ENCODE results near the gene MBNL2.

Gene MBNL2

GRCh38 chr13:97259798-97260714 is 37.9 kb downstream of the MBNL2 start:
- peak overlapping the region; percentile 91 for H3K27ac Mint-ChIP-seq
- H3K9me3 Mint-ChIP-seq: no peaks in the 10 kb centered on the region
- H3K4me3 Mint-ChIP-seq: no peak overlapping the region
- DNase-seq: no peak
- peaks cover 85% of the 10 kb centered on the region for H3K4me1 Mint-ChIP-seq (ENCODE audit: low read depth)
- peaks cover 22% of the 10 kb centered on the region for H3K36me3 Mint-ChIP-seq (ENCODE audit: low read depth)
- H3K27me3 Mint-ChIP-seq: no peaks in the 10 kb centered on the region

DNA sequence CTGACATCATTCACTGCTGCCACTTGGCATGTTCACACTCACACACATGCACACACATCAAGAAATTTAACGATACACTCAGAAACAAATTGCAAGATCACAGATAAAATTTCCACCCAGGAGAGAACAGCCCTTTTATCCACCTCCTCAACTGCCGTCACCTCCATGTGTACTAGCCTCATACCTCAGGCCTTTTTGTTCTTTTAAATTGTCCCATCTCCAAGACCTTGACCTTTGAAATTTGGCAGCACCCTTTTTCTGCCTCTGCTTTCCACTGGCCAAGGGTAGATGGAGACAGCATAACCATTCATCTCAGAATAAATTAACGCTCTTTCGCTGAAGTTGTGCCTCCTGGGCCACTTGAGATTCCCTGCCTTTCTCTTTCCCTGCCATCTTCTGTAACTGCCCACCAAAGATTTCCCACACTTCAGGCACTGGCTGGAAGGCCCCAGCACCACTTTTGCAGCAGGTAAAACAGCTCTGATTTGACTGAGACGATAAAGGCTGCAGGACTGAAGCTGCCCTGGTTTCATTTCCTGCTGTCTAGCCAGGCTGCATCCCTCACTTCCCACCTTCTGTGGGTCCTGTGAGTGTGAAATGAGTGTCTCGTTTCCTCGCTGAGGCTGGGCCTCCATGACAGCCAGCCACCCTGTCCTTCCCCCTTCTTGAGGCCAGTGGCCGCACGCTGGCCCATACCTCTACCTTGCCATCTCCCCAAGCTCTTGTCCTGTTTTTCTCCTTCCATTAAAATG is 39.3 kb downstream of the MBNL2 start:
- no peaks in the 10 kb centered on the region for H3K9me3 Mint-ChIP-seq
- H3K27me3 Mint-ChIP-seq: no peaks in the 10 kb centered on the region
- peak overlapping the region; percentile 21 for H3K4me3 Mint-ChIP-seq
- H3K4me1 Mint-ChIP-seq (ENCODE audit: low read depth): peaks cover 77% of the 10 kb centered on the region
- DNase-seq: no peak
- peaks cover 22% of the 10 kb centered on the region for H3K36me3 Mint-ChIP-seq (ENCODE audit: low read depth)
- peak overlapping the region; percentile 66 for H3K27ac Mint-ChIP-seq

DNA sequence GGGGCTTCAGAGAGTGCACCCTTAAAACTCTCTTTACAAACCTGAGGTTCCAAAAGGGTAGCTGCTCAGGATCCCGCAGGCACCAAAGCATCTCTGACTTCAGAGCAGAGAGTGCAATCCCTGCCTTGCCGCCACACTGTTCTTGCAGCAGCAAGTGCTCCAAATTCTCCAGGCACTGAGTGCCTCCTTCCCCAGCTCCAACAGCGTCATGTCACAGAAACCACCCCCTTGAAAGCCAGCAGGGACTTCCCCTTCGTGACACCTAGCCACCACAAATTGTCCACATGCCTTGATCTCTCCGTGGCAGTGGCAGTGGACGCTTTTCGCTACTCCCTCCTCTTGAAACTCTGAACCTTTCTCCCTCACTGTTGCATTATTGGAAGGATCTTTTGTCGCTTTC is 39.9 kb downstream of the MBNL2 start:
- no peak for DNase-seq
- Mint-ChIP-seq H3K4me3 (peak overlapping the region; percentile 21), H3K27ac (peak overlapping the region; percentile 2)

DNA sequence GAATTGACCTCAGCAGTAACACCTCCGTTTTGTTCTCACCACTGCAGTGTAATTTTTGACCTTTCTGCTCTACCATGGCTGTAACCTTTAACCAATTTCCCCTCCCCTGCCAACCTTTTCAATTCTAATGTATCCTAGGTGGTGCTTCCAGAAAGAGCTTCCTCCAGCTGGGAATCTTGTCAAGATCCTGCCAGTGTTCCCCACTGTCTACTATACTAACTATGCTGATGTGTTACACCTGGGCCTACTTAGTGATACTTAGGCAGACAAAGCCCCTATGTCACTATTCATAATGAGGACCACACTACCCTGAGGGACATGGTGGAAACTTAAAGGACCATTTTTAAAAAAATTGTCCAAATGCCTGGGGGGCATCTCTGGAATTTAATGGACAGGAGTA is 41.0 kb downstream of the MBNL2 start:
- no peaks in the 10 kb centered on the region for H3K27me3 Mint-ChIP-seq
- H3K36me3 Mint-ChIP-seq (ENCODE audit: low read depth): peaks cover 17% of the 10 kb centered on the region
- H3K27ac Mint-ChIP-seq: peak overlapping the region; percentile 3
- H3K9me3 Mint-ChIP-seq: no peaks in the 10 kb centered on the region
- no peak for DNase-seq
- H3K4me3 Mint-ChIP-seq: no peak overlapping the region
- H3K4me1 Mint-ChIP-seq (ENCODE audit: low read depth): peaks cover 62% of the 10 kb centered on the region

More for the DNA sequence above, 39.9 kb downstream of the MBNL2 start:
- H3K27me3 Mint-ChIP-seq: no peaks in the 10 kb centered on the region
- H3K36me3 Mint-ChIP-seq (ENCODE audit: low read depth): peaks cover 23% of the 10 kb centered on the region
- H3K4me1 Mint-ChIP-seq (ENCODE audit: low read depth): peaks cover 73% of the 10 kb centered on the region
- no peaks in the 10 kb centered on the region for H3K9me3 Mint-ChIP-seq

DNA sequence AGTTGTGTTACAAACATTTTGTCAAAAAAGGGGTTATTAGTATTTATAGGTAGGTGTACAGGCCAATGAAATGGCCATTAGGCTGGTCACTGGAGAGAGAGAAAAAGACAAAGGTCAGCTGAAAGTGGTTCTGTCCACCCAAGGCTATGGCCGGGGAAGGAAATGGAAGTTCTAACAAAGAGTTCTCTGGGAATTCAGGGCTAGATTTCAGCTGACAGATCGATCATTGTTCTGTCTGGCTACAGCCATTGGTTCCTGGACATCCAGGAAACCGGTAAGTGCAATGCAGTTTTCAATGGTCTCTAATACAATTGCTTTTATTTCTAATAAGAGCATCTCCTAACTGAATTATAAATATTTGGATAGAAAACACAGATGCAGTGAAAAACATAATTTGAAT is 42.5 kb downstream of the MBNL2 start:
- Mint-ChIP-seq H3K4me1 (ENCODE audit: low read depth) (peaks cover 52% of the 10 kb centered on the region), H3K36me3 (ENCODE audit: low read depth) (peaks cover 11% of the 10 kb centered on the region)
- no peak for DNase-seq

DNA sequence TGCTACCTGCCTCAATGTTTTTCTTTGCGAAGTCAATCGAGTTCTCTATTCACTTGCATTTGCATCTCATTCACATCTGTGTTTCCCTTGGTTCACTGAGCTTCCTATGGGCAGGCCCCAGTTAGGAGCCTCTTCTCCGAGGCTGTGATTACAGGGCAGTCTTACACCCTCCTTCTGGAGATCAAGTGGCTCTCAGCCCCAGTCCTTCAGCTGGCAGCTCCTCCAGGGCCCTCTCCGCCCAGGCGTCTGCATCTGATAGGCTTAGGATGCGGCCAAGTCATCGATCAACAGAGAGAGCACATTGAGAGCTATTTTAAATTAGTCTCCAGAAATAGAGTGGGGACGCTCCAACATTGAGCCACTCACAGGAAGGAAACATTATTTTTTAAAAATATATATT is 44.2 kb downstream of the MBNL2 start:
- Mint-ChIP-seq H3K9me3 (no peaks in the 10 kb centered on the region), H3K27me3 (no peaks in the 10 kb centered on the region), H3K4me1 (ENCODE audit: low read depth) (peaks cover 40% of the 10 kb centered on the region), H3K4me3 (no peak overlapping the region), H3K27ac (no peak overlapping the region), H3K36me3 (ENCODE audit: low read depth) (peaks cover 11% of the 10 kb centered on the region)
- no peak for DNase-seq

More for the DNA sequence above, 42.5 kb downstream of the MBNL2 start:
- H3K27ac Mint-ChIP-seq: no peak overlapping the region
- no peak overlapping the region for H3K4me3 Mint-ChIP-seq
- H3K9me3 Mint-ChIP-seq: no peaks in the 10 kb centered on the region
- no peaks in the 10 kb centered on the region for H3K27me3 Mint-ChIP-seq

DNA sequence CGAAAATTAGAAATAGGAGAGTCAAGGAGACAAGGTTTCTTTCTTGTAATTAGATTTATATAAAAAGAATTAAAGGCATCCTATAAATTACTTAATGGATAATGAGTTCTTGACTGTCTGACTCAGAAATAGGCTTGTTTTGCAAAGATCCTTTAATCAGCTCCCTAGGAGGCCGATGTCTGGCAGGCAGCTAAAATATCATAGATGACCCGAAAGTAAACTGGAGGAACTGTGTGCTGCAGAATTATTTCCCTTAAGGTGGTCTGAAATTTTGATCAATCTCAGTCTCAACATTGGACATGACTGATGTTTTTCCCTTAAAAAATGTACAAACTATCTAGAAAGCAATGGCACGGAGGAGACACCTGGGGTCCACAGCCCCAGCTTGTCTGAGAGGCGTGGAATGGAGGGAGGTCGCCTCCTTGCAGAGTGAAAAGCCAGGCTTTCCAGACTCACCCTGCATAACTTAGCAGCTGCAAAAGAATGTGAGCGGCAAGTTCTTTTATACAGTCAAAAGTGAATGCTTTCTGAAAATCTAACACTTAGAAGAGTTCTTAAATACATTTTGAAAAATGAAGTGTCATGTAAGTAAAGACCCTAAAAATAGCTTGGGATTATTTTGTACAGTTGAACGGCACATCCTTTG is 44.8 kb downstream of the MBNL2 start:
- Mint-ChIP-seq H3K4me1 (ENCODE audit: low read depth) (peaks cover 40% of the 10 kb centered on the region), H3K27me3 (no peaks in the 10 kb centered on the region), H3K9me3 (no peaks in the 10 kb centered on the region), H3K4me3 (no peak overlapping the region), H3K27ac (no peak overlapping the region), H3K36me3 (ENCODE audit: low read depth) (peaks cover 11% of the 10 kb centered on the region)
- no peak for DNase-seq

DNA sequence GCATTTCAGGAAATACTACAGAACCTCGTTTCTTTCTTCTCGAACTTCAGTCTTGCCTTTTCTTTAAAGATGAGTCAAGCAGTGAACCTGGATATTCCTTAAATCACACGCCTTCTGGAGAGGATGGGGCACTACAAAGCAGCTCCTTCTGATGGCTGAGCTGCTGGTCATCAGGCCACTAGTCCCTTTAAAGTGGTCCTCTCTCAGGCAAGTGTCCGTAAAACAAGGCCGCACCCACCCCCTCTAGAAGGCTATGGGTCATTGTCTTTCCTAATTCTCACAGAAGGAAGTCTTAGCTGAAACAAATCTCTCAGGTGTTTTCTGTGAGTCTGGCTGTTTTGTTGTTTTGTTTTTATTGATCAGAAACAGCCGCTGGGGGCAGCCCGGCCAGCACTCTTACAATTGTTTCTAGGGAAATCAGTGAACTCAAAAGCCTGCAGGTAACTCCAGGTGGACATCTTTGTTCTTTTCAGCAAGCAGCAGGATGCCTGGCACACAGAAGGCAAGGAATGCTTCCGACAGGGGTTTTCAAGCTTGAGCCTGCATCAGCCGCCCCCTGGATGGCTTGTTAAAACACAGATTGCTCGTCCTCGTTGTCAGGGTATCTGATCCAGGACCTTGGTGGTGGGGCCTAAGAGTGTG is 45.4 kb downstream of the MBNL2 start:
- H3K4me3 Mint-ChIP-seq: no peak overlapping the region
- H3K4me1 Mint-ChIP-seq (ENCODE audit: low read depth): peaks cover 40% of the 10 kb centered on the region
- peaks cover 11% of the 10 kb centered on the region for H3K36me3 Mint-ChIP-seq (ENCODE audit: low read depth)
- H3K27me3 Mint-ChIP-seq: no peaks in the 10 kb centered on the region
- H3K27ac Mint-ChIP-seq: no peak overlapping the region
- H3K9me3 Mint-ChIP-seq: no peaks in the 10 kb centered on the region
- DNase-seq: no peak

- peaks cover 38% of the 10 kb centered on the region for H3K4me1 Mint-ChIP-seq (ENCODE audit: low read depth)
- no peaks in the 10 kb centered on the region for H3K9me3 Mint-ChIP-seq
- peak overlapping the region; percentile 37 for H3K27ac Mint-ChIP-seq
- no peak for DNase-seq
- H3K36me3 Mint-ChIP-seq (ENCODE audit: low read depth): peaks cover 9% of the 10 kb centered on the region
- no peaks in the 10 kb centered on the region for H3K27me3 Mint-ChIP-seq
- no peak overlapping the region for H3K4me3 Mint-ChIP-seq
These were observed 46.6 kb downstream of the MBNL2 start for GRCh38 chr13:97268772-97269171.

DNA sequence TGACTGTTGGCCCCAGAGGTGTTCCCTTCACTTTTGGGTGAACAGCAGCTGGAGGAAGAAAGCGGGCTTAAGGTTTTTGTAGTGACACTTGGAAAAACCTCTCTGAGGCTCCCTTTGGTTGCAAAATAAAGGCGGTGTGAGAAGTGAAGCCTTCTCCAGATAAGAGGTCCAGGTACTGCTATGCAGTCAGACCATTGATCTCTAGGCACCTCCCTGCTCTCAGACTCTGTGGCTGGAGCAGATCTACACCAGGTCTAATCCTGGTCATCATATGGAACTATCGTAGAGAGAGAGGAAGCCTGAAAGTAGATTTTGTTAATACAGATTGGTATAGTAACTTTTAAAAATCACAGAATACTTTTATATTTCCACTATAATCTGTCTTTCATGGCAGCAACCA is 47.5 kb downstream of the MBNL2 start:
- Mint-ChIP-seq H3K27me3 (no peaks in the 10 kb centered on the region), H3K27ac (no peak overlapping the region), H3K4me3 (no peak overlapping the region), H3K9me3 (no peaks in the 10 kb centered on the region), H3K4me1 (ENCODE audit: low read depth) (peaks cover 38% of the 10 kb centered on the region), H3K36me3 (ENCODE audit: low read depth) (peaks cover 11% of the 10 kb centered on the region)
- DNase-seq: no peak

- peaks cover 51% of the 10 kb centered on the region for H3K4me1 Mint-ChIP-seq (ENCODE audit: low read depth)
- no peak overlapping the region for H3K27ac Mint-ChIP-seq
- peaks cover 31% of the 10 kb centered on the region for H3K36me3 Mint-ChIP-seq (ENCODE audit: low read depth)
- H3K4me3 Mint-ChIP-seq: no peak overlapping the region
- H3K9me3 Mint-ChIP-seq: peaks cover 2% of the 10 kb centered on the region
- no peak for DNase-seq
- no peaks in the 10 kb centered on the region for H3K27me3 Mint-ChIP-seq
These were observed 50.4 kb downstream of the MBNL2 start for GRCh38 chr13:97272526-97272925.

DNA sequence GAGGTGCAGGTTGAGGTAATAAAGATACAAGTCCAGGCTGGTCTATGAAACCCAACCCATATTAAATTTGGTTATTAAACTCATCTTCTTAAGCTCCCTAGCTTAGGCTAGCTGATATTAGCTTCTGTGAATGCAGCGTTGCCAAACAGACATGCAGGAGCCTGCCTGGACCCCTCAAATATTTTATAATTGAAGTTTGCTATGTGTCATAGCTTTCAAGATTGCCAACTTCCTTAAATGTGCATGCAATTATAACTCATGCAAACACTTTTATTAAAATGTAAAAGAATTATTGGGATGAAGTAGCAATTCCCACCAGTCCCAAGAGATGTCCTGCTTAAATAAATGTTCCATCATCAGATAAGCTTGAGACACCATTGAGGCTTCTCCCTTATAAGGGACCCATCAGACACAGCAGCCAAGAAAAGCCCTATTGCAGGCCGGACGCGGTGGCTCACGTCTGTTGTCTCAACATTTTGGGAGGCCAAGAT is 51.3 kb downstream of the MBNL2 start:
- Mint-ChIP-seq H3K4me3 (no peak overlapping the region), H3K4me1 (ENCODE audit: low read depth) (peaks cover 55% of the 10 kb centered on the region), H3K27ac (no peak overlapping the region), H3K9me3 (peaks cover 2% of the 10 kb centered on the region), H3K36me3 (ENCODE audit: low read depth) (peaks cover 30% of the 10 kb centered on the region), H3K27me3 (no peaks in the 10 kb centered on the region)
- DNase-seq: no peak

DNA sequence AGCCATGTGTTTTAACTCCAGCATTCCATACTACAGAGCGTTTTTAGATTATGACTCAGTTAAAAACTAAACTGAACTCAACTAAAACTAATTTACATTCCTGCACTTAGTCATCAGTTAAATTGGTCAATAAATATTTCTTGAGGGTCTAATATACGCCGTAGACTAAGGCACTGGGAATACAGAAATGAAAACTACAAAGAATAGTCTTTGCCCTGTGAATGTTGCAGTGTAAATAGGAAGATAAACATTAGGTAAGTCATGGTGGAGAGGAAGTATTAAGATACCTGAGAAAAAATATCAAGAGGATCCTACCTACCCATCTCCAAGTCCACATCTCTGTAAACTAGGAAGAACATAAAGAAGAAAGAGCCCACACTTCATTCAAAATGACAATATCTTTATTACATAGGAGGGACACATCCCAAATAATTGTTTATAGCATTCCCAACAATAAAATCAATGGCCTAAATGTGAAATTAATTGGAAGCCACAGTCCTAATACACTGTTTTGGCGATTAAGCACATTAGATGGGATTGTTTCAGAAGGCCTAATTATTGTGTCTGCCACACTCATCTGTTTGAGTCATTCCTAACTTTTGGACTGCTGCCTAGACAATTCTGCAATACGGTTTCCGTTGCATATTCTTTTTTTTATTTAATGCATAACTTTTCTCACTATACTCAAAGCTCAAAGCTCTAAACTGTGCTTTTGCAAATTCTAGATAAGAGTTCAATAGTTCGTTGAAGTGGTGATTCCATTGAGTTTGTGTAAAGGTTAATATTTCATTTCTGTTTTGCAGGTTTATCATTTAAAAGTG is 52.9 kb downstream of the MBNL2 start:
- no peak overlapping the region for H3K27ac Mint-ChIP-seq
- peaks cover 35% of the 10 kb centered on the region for H3K36me3 Mint-ChIP-seq (ENCODE audit: low read depth)
- H3K27me3 Mint-ChIP-seq: no peaks in the 10 kb centered on the region
- H3K4me1 Mint-ChIP-seq (ENCODE audit: low read depth): peaks cover 62% of the 10 kb centered on the region
- peaks cover 2% of the 10 kb centered on the region for H3K9me3 Mint-ChIP-seq
- H3K4me3 Mint-ChIP-seq: no peak overlapping the region
- DNase-seq: no peak
